Erythroblast (primary cell): ENCODE results near the gene CCDC154.
A peak's percentile ranks its signal among the peaks of the same experiment; 100 is the strongest.

Source experiments
- DNase-seq, 2 experiments: peaks; one replicate each; lab custom pipeline; 2025; lab: John Stamatoyannopoulos, UW
- GATA1 ChIP-seq: IDR thresholded peaks from 2 replicates; pipeline ENCODE4 v1.6.1; 2011; ENCODE audit warnings: low read depth, mild to moderate bottlenecking, control low read depth, low read length, moderate library complexity
- POLR2A ChIP-seq: IDR thresholded peaks from 2 replicates; pipeline ENCODE4 v1.6.1; 2011; ENCODE audit warnings: mild to moderate bottlenecking, low read length

The CCDC154 gene

GRCh38 chr16:1425616-1426370 is 18.6 kb downstream of the CCDC154 start:
- TF ChIP-seq GATA1, result no peak
- TF ChIP-seq POLR2A, result no peak
- no peak for DNase-seq

DNA sequence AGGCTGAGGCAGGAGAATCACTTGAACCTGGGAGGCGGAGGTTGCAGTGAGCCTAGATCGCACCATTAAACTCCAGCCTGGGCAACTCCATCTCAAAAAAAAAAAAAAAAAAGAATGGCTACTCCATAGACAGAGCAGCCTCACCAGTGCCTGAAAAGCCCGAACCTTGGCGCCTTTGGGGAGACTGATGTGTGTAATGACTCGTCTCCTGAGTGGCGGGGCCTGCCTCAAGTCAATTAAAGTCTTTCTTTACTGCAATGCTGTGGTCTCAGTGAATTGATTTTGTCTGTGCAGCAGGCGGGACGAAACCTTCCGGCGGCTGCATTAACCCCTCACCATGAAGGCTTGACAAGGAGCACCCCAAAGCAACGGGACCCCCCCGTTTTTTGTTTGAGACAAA is 20.3 kb downstream of the CCDC154 start:
- no peak for DNase-seq
- TF ChIP-seq POLR2A (no peak), GATA1 (no peak)

DNA sequence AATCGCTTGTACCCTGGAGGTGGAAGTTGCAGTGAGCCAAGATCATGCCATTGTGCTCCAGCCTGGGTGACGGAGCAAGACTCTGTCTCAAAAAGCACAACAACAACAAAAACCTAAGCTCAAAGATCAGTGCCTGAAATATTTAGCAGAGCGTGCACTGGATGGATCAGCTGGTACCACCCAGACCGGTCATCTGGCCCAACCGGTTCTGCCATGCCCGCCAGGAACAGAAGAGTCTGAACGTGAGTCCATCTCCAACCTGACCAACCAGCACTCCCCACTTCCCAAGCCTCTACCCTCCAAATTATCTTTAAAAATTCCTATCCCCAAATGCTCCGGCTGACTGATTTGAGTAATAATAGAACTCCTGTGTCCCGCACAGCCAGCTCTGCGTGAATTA is 22.3 kb downstream of the CCDC154 start:
- no peak for TF ChIP-seq GATA1
- TF ChIP-seq POLR2A, result no peak
- DNase-seq, result no peak

- TF ChIP-seq POLR2A (no peak), GATA1 (no peak)
- peak; percentile 53 to 63 for DNase-seq
Measured at GRCh38 chr16:1420111-1420539, 24.2 kb downstream of the CCDC154 start.

DNA sequence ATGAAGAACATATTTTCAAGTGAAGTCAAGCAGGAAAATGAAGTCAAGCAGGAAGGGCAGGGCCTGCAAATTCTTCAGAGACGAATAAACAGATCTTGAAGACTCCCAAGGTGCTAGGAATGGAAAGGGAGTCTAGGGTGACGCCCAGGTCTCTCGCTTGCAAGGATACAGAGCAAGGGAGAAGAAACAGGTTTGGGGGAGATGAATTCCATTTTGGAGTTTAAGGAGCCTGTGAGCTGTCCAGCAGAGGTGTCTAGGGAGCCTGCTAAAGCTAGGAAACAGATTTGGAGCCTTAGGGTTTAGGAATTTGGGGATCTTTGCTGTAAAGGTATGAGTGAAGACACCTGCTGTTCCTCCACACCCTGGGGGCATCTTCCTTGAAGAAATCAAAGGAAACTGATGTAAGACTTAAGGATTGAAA is 27.8 kb downstream of the CCDC154 start:
- TF ChIP-seq POLR2A, result no peak
- TF ChIP-seq GATA1, result no peak
- DNase-seq, result no peak

DNA sequence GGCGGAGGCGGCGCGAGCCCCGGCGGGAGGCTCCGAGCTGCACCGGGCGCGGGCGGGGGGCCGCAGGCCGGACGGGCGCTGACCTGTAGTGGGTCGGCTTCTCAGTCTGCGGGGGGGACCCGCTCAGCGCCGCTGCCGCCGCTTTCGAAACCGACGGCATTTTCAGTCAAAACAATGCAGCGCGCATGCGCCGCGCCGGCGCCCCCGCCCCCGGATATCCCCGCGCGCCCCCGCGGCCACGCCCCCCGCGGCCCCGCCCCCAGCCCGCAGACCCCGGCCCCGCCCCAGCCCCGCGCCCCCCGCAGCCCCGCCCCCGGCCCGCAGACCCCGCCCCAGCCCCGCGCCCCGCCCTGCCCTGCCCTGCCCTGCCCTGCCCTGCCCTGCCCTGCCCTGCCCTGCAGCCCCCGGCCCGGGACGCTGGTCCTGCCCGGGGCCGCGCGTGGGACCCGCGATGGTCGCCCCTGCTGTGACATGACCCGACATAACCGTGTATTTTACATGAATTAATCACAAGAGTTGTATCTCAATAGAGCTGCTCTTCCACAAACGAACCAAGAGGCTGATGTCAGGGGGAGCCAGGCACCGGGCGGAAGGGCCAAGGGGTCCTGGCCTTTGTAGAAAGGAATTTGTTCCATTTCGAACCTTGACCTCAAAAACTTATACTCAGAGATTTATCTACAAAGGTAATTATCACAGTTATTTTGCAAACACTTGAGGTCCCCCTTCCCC is 29.7 kb downstream of the CCDC154 start, which contains the start of gene UNKL:
Gene UNKL (minus strand): TSS at position 173 of the 729 bp plus-strand sequence. CDS start 13 bp downstream, at position 160.
- peak; percentile 68 to 82 for DNase-seq
- TF ChIP-seq POLR2A, result no peak
- no peak for TF ChIP-seq GATA1

DNA sequence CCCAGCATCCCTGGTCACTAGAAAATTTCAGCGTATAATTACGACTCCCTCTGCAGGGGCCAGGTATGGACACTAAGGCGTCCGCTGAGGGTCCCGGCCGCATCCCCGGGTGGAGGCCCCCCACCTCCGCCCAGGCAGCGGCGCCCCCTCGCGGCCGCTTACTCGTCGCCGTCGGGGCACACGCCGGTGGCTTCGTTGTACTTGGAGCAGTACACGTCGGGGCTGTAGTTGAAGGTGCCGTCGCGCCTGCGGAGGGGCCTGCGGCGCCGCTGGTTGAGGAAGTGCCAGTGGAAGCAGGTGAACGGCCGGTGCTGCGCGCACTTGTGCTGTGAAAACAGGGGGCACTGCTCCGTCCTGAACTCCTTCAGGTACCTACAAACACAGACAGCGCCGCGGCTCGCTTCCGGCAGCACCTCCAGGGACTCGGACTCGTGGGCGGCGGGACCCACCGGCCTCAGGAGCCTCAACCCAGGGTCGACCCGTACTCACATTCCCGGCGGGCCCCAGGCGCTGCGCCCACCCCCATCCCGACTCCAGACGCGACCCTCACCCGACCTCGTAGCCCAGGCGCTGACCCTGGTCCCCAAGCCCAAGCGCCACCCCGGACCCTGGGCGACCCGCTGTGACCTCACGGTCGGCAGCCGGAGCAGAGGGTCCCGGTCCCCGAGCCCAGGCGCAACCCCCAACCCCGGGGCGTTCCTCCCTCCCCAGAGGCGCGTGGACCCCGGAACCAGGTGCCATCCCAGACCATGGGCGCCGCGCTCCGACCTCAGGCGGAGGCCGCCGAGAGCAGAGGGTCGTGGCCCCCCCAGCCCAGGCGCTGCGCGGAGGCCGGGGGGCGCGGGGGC is 30.4 kb downstream of the CCDC154 start:
- peak; percentile 83 to 86 for DNase-seq
- TF ChIP-seq POLR2A (no peak), GATA1 (no peak)

GRCh38 chr16:1412847-1413246 is 31.5 kb downstream of the CCDC154 start:
- TF ChIP-seq POLR2A (no peak), GATA1 (no peak)
- DNase-seq, result no peak

DNA sequence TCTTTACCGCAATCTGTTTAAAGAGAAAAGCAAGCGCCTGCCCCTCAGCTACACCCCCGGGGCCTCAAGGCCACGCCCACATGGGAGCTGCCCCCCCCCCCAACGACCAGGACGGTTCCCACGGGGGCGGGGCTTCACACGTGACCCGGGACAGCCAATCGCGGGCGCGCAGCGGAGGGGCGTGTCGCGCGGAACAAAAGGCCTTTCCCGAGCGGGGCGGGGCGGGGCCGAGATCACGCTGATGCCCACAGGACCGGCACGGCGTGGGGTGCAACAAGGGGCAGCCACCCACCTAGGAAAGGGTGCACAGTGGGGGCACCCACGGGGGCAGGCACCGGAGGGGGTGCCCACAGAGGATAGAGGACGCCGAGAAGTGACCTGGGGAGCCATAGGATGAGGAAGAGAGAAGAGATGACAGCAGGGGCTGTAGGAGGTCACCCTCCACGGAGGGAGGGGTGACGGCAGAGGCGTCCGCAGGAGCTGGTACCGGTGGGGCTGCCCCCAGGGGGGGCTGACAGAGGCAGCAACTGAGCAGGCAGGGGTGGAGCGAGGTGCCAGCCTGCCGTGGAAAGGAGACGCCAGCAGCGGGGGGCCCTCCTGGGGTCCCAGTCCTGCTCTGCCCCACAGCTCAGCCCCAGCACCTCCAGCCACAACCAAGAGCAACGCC is 36.1 kb downstream of the CCDC154 start:
- TF ChIP-seq POLR2A (no peak), GATA1 (no peak)
- DNase-seq, result peak; percentile 93 to 96

DNA sequence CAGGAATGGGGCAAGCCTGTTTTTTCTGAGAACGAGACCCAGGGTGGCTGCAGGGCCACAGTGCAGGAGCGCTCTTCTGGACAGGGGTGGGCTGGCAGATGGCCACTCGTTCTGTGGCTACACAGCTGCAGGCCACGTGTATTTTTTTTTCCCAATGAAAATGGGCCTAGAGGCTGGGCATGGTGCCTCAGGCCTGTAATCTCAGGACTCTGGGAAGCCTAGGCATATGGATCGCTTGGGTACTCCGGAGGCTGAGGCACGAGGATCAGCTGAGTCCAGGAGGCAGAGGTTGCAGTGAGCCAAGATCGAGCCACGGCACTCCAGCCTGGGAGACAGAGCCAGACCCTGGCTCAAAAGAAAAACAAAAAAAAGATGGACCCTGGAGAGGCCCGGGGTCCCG is 36.6 kb downstream of the CCDC154 start:
- DNase-seq, result no peak
- TF ChIP-seq POLR2A (no peak), GATA1 (no peak)

GRCh38 chr16:1403733-1404132 is 40.6 kb downstream of the CCDC154 start:
- no peak for DNase-seq
- TF ChIP-seq POLR2A (no peak), GATA1 (no peak)

- no peak for DNase-seq
- TF ChIP-seq POLR2A (no peak), GATA1 (no peak)
Measured at GRCh38 chr16:1403036-1403435, 41.3 kb downstream of the CCDC154 start.

GRCh38 chr16:1401758-1402154 is 42.6 kb downstream of the CCDC154 start:
- DNase-seq, result no peak
- TF ChIP-seq GATA1 (no peak), POLR2A (no peak)
